Stimulated activated CD4-positive, alpha-beta T cell treated with anti-CD3 and anti-CD28 coated beads, Interleukin-15, amount 100 ng/mL, for 48 hours (primary cell): ENCODE data around the gene TCF25.
A peak's percentile ranks its signal among the peaks of the same experiment; 100 is the strongest.
"Not testable (repeated sequence)": the region's sequence is repeated elsewhere in the genome, so short reads cannot be mapped to it uniquely, and the experiment has no call there.

Experiments
- DNase-seq, 2 donors: peaks; one replicate each; pipeline ENCODE4 v3.0.0-alpha.2; 2020; ENCODE audit warnings: low read depth in 2 of 2

TCF25 gene, protein sequence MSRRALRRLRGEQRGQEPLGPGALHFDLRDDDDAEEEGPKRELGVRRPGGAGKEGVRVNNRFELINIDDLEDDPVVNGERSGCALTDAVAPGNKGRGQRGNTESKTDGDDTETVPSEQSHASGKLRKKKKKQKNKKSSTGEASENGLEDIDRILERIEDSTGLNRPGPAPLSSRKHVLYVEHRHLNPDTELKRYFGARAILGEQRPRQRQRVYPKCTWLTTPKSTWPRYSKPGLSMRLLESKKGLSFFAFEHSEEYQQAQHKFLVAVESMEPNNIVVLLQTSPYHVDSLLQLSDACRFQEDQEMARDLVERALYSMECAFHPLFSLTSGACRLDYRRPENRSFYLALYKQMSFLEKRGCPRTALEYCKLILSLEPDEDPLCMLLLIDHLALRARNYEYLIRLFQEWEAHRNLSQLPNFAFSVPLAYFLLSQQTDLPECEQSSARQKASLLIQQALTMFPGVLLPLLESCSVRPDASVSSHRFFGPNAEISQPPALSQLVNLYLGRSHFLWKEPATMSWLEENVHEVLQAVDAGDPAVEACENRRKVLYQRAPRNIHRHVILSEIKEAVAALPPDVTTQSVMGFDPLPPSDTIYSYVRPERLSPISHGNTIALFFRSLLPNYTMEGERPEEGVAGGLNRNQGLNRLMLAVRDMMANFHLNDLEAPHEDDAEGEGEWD

DNA sequence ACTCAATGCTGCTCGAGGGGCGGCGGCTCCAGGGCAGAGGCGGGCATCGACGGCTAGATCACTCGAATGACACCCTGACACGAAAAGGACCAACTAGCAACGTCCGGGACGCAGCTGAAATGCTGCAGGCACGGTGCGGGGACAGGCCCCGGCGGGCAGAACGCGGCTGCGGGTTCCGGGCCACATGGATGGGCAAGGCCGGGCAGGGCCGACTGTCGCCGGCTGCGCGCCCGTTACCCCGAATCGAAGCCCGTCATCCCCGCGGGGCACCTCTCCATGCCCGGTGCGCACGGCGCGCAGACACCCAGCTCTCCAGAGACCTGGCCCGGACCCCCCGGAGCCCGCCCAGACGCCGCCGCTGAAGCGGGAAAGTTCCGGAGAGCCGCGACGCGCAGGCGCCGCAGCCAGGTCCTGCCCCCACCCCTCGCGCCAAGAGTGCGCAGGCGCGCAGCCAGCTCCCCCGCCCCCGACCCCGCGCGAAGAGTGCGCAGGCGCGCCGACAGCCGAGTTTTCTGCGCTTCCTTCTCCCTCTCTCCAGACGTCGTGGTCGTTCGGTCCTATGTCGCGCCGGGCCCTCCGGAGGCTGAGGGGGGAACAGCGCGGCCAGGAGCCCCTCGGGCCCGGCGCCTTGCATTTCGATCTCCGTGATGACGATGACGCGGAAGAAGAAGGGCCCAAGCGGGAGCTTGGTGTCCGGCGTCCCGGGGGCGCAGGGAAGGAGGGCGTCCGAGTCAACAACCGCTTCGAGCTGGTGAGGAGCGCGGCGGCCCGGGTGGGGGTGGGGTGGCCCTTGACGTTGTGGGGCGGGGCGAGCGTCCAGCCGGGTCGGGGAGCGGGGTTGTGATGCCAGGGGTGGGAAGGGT, at the start of gene TCF25:
Gene TCF25 (plus strand): TSS at position 484 of the 863 bp plus-strand sequence. CDS start 76 bp downstream, at position 560.
- peak; percentile 76 to 81 for DNase-seq

DNA sequence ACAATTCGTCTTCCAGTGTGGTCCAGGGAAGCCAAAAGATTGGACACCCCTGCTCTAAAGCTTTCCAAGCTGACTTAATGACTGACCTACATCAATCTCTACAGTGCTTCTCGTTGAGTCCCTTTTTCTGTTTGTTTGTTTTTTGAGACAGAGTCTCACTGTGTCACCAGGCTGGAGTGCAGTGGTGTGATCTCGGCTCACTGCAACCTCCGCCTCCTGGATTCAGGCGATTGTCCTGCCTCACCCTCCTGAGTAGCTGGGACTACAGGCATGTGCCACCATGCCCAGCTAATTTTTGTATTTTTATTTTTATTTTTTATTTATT, 49.6 kb upstream of the TCF25 start:
- not testable (repeated sequence) for DNase-seq

DNA sequence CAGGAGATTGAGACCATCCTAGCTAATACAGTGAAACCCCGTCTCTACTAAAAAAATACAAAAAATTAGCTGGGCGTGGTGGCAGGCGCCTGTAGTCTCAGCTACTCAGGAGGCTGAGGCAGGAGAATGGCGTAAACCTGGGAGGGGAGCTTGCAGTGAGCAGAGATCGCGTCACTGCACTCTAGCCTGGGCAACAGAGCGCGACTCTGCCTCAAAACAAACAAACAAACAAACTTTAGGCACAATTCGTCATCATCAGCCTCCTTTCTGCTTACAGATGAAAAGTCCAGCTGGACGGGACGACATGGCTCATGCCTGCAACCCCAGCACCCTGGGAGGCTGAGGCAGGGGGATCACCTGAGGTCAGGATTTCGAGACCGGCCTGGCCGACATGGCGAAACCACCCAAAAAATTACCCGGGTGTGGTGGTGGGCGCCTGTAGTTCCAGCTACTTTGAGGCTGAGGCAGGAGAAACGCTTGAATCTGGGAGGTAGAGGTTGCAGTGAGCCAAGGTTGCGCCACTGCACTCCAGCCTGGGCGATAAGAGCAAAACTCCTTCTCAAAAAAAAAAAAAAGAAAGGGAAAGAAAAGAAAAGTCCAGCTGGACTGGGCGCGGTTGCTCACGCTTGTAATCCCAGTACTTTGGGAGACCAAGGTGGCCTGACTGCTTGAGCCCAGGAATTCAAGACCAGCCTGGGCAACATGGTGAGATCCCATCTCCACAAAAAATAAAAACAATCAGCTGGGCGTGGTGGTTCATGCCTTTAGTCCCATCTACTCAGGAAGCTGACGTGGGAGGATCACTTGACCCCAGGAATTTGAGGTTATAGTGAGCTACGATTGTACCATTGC, 46.6 kb upstream of the TCF25 start:
- no peak for DNase-seq

DNA sequence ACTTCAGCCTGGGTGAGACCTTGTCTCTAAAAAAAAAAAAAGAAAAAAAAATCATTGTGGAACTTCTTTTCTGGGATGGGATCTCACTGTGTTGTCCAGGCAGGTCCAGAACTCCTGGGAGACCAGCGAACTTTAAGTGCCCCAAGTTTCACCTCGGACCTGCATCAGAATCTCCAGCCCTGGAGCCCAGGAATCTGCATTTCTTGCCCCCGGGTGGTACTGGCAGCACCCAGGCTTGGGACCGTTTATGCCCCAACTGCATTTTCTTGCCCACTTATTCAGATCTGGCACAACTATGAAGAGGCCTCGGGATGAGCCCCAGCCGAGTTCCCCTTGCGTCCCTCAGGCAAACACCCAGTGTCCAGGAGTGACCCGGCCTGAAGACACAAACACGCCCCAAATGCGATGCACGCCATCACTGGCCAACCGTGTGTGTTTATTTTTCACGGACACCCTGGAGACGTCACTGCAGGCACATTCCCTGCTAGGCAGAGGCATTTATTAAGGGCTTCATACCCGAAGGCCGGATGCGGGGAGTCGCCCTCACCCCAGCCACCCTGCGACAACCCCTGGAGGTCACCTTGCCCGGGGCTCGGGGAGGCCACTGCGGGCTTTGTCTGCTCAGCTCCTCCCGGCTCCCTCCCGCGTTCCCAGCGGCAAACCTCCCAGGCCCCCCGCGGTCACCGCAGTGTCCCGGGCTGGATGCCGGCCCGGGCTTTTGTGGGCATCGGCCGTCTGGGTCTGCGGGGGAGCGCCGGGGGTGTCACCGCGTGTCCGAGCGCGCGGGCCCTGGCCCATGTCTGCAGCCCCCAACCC, 45.8 kb upstream of the TCF25 start:
- no peak for DNase-seq

DNA sequence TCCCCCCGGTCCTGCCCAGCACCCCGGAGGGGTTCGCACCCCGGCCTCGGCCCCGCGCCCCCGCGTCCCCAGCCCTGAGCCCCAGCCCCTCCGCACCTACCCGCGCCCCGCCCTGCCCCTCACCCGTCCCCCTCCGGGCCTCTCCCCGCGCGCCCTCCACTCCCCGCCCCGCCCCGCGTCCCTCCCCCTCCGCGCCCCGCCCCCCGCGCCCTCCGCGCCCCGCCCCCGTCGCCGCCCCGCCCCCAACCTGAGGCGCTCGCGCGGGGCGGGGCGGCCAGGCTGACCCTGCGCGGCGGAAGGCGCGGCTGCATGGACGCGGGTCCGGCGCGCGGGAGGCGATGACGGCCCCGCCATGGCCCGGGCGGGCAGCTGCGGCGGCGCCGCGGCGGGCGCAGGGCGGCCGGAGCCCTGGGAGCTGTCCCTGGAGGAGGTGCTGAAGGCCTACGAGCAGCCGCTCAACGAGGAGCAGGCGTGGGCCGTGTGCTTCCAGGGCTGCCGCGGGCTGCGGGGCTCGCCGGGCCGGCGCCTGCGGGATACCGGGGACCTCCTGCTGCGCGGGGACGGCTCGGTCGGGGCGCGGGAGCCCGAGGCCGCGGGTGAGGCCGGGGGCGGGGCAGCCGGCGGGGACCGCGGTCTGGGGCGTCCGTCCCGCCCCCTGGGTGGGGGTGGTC, 45.1 kb upstream of the TCF25 start, which contains the start of gene SPIRE2:
Gene SPIRE2 (plus strand): TSS at position 277 of the 671 bp plus-strand sequence. CDS start 76 bp downstream, at position 353.
- DNase-seq = peak in 1 of 2 donors; percentile 52

DNA sequence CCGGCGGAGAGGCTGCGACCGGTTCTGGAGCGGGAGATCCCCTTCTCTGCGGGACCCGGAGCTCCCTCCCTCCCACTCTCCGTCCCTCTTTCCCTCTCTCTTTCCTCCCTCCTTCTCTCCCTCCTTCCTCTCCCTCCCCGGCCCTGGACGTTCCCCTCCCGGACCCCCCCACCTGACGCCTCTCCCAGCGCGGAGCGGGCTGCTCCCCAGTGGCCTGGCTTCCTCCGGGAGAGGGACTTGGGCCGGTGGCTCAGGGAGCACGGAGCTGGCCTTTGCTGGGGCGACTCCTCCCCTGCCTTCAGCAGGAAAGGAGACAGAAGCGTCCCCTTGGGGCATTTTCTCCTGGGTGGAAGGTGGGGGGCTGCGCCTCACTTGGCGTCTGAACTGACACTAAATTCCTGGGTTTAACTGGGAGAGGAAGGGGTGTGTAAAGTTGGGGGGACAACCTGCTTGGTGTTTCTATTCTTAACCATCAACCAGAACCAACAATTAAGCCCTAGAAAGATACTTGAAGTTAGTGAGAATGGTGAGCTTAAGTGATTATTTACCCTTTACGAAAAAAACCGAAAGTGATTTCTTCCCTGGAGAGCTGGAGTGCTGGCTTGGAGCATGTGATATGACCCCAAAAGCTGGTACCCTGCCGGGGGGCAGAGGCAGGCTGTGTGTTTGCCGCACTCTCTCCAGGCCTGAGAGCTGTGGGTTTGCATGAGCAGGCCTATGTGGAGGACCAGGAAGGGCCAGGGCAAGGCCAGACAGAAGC, 44.3 kb upstream of the TCF25 start:
- DNase-seq = no peak

DNA sequence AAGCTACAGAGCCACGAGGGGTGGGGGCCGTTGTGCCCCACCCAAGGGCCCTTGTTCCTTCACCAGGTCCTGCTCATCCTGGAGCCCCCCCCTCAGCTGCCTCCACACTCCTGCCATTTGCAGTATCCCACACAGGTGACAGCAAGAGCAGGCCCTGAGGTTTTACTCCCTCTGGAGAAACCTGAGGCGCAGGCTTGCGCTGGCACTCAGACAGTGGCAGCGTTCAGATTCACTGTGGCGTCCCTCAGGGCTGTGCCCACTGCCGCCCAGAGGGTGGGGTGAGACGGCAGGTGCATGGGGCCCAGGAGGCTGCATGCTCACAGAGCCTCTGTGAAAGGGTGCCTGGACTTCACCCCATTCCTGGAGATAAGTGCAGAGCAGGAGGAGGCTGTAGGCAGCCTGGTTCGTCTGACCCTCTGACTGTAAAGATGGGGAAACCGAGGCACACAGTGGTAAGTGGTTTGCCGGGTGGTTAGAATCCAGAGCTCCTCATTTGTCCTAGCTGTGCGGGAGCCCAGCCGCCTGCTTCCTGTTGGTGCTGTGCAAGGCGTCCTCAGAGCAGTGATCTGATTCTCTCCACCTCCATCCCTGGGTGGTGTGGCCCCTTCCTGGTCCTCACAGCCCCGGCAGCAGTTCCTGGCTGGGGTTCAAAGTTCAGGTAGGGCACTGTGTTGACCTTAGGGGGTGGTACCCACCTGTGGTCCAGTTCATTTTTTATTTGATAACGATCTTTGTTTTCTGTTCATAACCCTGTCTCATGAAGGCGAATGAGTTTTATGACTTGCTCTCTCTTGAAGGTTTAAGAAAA, 43.6 kb upstream of the TCF25 start:
- DNase-seq = no peak

DNA sequence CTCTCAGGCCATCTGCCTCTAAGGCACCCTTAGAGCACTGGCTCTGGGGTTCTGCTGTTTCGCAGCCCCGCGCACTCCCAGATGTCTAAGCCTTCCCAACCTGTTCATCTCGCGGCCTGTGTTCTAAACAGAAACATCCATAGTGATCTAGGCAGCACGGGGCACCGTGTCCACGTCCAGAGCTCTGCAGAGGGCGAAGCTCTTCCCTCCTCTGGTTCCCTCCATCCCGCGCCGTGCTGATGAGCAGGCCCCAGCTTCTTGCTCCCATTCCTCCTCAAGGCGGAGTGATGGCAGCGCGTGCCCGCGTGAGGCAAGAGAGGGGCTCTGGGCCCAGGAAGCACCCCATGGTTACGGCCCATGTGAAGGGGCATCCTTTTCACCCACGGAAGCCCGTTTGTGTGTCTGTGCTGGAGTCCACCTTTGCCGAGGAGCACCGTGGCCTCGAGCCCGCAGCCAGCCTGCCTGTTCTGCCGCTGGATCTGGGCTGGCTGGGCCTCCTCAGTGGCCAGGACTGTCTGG, 41.5 kb upstream of the TCF25 start:
- DNase-seq = no peak

DNA sequence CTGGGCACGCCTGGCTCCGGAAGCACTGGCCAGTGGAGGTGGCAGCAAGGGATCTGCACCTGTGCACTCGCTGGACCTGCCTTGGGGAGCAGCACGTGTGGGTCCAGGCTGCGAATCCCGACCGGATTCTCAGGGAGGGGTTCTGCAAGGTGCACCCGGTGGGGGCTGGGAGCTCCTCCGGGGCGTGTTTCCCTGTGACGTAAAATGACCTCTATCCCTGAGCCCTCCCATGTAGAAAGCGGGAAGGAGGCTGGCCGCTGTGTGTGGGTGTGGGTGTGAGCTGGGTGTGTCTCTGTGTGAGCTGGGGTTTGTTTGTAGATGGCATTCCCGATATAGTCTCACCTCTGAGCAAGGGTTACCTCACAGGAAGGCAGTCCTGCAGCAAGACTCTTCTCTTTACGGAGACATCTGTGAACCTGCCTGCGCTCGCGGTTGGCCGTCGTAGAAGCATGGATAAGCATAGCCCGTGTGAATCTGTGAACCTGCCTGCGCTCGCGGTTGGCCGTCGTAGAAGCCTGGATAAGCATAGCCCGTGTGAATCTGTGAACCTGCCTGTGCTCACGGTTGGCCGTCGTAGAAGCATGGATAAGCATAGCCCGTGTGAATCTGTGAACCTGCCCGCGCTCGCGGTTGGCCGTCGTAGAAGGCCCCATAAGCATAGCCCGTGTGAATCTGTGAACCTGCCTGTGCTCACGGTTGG, 39.6 kb upstream of the TCF25 start:
- DNase-seq = not testable (repeated sequence)

DNA sequence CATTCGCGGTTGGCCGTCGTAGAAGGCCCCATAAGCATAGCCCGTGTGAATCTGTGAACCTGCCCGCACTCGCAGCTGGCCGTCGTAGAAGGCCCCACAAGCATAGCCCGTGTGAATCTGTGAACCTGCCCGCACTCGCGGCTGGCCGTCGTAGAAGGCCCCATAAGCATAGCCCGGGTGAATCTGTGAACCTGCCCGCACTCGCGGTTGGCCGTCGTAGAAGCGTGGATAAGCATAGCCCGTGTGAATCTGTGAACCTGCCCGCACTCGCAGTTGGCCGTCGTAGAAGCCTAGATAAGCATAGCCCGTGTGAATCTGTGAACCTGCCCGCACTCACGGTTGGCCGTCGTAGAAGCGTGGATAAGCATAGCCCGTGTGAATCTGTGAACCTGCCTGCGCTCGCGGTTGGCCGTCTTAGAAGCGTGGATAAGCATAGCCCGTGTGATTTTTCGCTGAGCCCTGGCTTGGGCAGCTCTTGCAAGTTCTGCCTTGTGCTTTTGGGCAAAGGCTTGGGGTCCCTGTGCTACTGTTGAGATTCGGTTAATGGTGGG, 38.5 kb upstream of the TCF25 start:
- not testable (repeated sequence) for DNase-seq

DNA sequence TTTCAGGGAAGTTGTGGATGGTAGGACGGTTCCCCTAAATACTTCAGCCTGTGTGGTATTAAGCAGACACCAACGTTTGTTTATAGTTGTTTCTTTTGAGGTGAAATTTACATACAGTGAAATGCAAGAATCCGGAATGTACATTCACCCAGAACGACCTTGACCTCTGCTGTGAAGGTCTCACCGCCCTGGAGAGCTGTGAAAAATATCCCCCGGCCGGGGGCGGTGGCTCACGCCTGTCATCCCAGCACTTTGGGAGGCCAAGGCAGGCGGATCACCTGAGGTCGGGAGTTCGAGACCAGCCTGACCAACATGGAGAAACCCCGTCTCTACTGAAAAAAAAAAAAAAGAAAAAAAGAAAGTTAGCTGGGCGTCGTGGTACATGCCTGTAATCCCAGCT, 36.9 kb upstream of the TCF25 start:
- DNase-seq = not testable (repeated sequence)

DNA sequence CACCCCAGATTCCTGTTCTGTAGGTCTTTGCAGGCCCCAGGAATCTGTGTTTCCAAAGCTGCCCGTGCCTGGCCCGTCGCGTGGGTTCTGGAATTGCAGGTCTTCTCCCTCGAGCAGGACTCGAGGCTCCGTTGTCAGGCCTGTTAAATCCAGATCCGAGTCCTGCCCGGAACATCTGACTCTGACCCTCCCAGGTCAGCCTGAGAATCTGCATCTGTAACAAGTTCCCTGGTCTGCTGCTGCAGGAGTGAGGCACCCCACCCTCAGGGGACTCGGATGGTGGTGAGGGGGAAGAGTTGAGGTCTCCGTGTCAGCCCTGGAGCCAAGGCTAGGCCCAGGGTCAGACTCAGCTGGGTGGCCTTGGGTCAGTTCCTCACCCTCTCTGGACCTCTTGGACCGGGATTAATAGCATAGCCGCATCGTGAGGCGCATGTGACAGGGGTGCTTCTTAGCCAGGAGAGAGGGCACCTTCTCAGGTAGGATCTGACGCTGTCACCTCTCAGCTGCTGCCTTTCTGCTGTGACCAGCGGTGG, 36.3 kb upstream of the TCF25 start:
- no peak for DNase-seq

DNA sequence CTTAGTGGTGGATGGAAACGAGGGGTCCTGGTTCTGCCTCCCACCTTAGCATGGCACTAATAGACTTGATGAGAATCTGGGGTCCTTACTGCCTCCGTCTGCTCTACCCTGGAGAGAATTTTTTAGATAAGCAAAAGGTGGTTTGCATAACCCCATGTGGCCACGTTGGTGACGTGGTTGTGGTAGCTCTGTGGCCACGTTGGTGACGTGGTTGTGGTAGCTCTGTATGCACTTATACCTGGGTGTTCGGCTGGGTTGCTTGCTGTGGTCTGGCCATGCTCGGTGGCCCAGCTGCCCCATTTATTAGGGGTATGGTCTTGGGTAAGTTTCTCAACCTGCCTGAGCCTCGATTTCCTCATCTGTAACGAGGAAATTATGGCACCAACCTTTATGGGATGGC, 32.1 kb upstream of the TCF25 start:
- no peak for DNase-seq

DNA sequence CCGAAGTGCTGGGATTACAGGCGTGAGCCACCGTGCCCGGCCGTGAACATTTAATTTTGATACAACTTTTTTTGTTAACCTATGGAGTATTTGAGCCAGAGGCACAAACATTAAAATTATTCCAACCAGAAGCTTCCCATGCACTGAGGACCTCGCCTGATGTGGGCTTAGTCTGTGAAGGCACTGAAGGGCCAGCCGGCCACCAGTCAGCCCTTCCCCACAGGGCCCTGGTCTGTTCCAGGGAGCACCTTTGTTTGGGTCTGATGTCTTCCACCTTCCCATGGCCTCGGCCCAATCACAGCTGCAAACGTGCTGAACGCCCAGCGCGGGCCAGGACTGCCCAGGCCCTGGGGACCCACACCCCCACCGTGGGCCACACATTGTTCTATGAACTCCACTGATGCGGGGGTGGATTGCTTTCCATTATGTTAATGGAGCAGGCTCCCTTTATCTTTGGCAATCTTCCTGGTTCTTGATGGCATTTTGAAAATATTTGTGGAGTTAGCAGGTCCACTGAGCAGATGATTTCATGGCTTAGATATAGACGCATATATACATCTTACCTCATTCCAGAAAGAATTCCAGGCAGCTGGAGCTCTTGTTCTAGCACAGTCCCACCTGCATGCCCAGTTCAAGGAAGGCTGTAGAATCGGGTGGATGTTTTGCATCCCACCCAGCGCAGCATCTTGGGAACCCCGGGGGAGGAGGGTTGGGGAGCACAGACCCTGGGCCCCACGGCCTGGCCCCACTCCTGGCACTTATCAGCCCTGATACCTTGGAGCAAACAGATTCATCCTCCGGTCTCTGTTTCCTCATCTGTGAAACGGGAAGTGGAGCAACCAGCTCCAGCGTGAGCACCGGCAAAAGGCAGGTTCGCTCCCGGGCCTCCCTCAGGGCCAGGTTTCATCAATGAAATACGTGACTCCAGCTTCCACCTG, 30.7 kb upstream of the TCF25 start:
- no peak for DNase-seq
